Activated T-cell treated with anti-CD3 and anti-CD28 coated beads, Interleukin-2, amount 50 U/mL, for 4 hours (primary cell): ENCODE data around the gene DLST. TPM values are rescaled to one million over a fixed set of nuclear protein-coding genes. Genes with fewer than 3 reads are reported as not detected.

Source experiments
- ATAC-seq, 2 donors: fragments of 200-7000 bp; cut with Tn5 transposase; one replicate each; pipeline ENCODE4 v1.10.0; 2021
- DNase-seq: peaks from one replicate; pipeline ENCODE4 v3.0.0-alpha.2; 2020
- H3K27me3 Mint-ChIP-seq: one replicate; pipeline ENCODE4 v1.8.0; 2021; ENCODE audit warnings: low read depth, mixed read lengths
- H3K36me3 Mint-ChIP-seq: one replicate; pipeline ENCODE4 v1.8.0; 2022; ENCODE audit warnings: mixed read lengths; ENCODE audit not compliant: insufficient read depth
- H3K4me1 Mint-ChIP-seq: one replicate; pipeline ENCODE4 v1.8.0; 2021; ENCODE audit warnings: low read depth, mixed read lengths
- H3K4me3 Mint-ChIP-seq: one replicate; pipeline ENCODE4 v1.8.0; 2021; ENCODE audit warnings: mild to moderate bottlenecking, moderate library complexity, mixed read lengths
- H3K9me3 Mint-ChIP-seq: one replicate; pipeline ENCODE4 v1.8.0; 2021; ENCODE audit warnings: mixed read lengths
- total RNA-seq, 3 donors: library from RNA; stranded (reverse); gene quantifications; one replicate each; pipeline ENCODE4 v1.2.1, GENCODE V29; 2021

The DLST gene
- total RNA-seq, 3 donors from 2014 or later: 104 to 107 (median 106) TPM

DNA sequence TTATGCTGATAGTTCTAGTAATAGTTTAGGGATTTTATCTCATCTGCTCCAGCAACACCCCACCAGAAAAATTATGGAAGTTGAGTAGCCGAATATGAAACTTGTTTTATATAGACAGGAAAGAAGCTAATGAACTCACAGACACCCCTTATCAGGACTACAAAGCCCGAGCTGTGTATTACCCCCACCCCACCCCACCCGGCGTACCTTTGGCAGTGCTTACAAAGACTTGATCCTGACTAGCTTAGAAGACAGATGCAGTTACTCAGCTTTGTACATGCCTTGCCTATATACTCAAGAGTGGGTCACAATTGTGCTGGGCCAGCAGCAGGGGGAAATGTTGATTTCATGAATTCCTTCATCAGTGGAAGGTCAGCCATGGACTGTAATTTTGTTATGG lies 28.1 kb upstream of the DLST start:
- no peak for DNase-seq
- Mint-ChIP-seq H3K9me3 (no peaks in the 10 kb centered on the region), H3K4me3 (no peak overlapping the region), H3K4me1 (peaks cover 22% of the 10 kb centered on the region), H3K36me3 (peaks cover 2% of the 10 kb centered on the region), H3K27me3 (no peaks in the 10 kb centered on the region)
- ATAC-seq: no peak

DNA sequence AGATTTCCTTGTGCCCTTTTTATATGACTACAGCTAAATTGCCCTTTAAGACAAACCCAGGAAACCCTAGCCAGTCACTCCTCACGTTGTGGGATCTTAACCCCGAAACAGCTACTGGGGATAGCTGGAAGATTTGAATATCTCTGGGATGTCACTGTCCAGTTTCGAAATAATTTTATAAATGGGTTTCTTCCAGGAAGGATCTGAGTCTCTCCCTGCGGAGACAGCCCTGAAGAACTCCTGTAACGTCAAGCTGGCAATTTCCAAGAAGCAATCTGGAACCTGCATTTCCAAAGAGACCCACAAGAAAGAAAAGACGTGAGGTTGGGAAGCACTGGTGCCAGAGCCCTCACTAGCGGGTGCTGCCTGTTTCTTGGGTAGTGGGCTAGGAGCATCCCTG lies 26.7 kb upstream of the DLST start:
- Mint-ChIP-seq H3K4me3 (no peak overlapping the region), H3K27me3 (no peaks in the 10 kb centered on the region), H3K4me1 (peaks cover 20% of the 10 kb centered on the region), H3K9me3 (no peaks in the 10 kb centered on the region), H3K36me3 (peaks cover 2% of the 10 kb centered on the region)
- DNase-seq (no peak), ATAC-seq (no peak)

DNA sequence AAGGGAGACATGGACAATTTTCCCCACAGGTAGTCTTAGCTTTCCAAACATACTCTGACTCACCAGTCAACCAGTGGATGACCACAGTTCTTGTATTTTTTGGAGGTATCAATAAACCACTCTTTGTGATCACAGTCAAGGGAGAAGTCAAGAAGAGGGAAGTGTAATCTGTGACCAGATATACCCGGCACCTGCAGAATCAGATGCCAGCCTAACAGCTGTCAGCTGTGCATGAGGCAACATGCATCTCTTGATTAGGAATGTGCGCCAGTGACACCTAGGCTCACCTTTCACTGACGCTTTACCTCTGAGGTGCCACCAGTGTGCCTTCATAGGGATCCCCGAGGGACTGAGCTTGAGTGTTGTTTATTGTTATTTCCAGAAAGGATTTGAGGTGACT lies 25.8 kb upstream of the DLST start:
- H3K27me3 Mint-ChIP-seq: no peaks in the 10 kb centered on the region
- ATAC-seq: no peak
- DNase-seq: no peak
- peaks cover 20% of the 10 kb centered on the region for H3K4me1 Mint-ChIP-seq
- peaks cover 2% of the 10 kb centered on the region for H3K36me3 Mint-ChIP-seq
- no peaks in the 10 kb centered on the region for H3K9me3 Mint-ChIP-seq
- no peak overlapping the region for H3K4me3 Mint-ChIP-seq

DNA sequence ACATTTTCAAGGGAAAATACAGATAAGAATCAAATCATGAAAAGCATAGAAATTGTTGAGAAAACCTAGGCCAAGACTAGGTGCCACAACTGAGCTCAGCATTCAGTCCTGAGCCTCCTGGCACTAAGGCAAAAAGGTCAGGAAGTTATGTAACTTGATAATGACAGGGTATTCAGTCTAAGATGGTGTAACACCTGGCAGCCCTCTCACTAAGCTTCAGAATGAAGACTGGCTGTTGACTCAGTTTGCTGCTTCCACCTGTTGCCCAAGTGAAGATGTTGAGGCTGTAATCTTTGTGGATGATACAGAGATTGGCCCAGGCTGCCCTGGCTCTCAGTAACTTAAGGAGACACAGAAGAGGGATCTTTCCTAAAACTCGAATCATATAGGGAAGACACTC lies 25.4 kb upstream of the DLST start:
- Mint-ChIP-seq H3K4me3 (no peak overlapping the region), H3K27me3 (no peaks in the 10 kb centered on the region), H3K9me3 (no peaks in the 10 kb centered on the region), H3K4me1 (peaks cover 20% of the 10 kb centered on the region), H3K36me3 (peaks cover 2% of the 10 kb centered on the region)
- no peak for DNase-seq
- ATAC-seq: no peak

DNA sequence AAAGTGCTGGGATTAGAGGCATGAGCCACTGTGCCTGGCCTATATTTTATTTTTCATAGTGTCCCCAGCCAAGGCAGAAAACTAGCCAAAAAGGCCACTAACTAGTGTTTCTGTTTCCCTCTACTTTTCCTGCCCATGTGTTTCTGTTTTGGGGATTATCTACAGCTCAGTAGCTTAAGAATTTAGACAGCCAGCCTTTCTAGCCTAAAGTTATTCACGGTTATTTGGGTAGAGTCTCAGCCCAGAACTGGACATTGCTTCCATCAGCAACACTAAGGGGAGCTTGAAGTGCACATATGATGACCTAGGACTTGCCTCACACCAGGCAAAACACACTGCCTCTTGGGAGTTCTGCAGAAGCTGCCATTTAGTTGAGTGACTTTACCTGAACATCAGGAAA lies 23.7 kb upstream of the DLST start:
- no peak for ATAC-seq
- Mint-ChIP-seq H3K4me1 (peaks cover 15% of the 10 kb centered on the region), H3K9me3 (no peaks in the 10 kb centered on the region), H3K27me3 (no peaks in the 10 kb centered on the region), H3K4me3 (no peak overlapping the region), H3K36me3 (peaks cover 2% of the 10 kb centered on the region)
- DNase-seq: no peak

DNA sequence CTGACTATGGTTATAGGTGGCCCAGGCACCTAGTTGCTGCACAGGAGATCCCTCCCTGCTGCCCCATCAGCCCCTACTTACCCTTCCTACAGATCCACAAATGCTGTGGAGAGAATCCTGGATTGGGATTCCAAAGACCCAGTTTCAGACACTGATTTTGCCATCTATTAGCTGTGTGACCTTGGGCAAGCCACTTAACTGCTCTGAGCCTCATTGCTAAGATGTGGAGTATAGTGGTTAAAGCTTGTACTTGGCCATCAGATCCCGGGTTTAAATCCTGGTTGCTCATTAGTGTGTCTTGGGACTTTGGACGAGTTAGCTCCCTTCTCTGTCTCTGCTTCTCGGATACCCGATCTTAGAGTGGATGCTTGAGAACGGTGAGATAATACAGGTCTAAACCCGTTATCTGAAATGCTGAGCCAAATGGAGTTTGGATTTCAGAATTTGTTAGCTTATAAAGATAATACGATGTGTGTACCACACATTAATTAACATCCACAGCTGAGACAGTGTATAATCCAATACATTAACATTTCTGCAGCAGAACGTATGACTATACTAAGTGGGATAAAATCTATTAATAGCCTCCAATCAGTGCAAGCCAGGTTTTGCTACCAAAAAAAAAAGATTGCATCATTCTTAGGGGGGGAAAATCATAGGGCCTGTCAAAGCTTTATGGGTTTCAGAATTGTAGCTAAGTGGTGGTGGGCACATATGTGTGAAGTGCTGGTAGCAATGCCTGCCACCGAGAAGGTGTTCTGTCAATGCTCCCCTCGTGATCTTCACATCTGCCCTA lies 21.8 kb upstream of the DLST start:
- DNase-seq (no peak), ATAC-seq (no peak)
- Mint-ChIP-seq H3K4me1 (peaks cover 3% of the 10 kb centered on the region), H3K27me3 (no peaks in the 10 kb centered on the region), H3K36me3 (peaks cover 2% of the 10 kb centered on the region), H3K4me3 (no peak overlapping the region), H3K9me3 (no peaks in the 10 kb centered on the region)

DNA sequence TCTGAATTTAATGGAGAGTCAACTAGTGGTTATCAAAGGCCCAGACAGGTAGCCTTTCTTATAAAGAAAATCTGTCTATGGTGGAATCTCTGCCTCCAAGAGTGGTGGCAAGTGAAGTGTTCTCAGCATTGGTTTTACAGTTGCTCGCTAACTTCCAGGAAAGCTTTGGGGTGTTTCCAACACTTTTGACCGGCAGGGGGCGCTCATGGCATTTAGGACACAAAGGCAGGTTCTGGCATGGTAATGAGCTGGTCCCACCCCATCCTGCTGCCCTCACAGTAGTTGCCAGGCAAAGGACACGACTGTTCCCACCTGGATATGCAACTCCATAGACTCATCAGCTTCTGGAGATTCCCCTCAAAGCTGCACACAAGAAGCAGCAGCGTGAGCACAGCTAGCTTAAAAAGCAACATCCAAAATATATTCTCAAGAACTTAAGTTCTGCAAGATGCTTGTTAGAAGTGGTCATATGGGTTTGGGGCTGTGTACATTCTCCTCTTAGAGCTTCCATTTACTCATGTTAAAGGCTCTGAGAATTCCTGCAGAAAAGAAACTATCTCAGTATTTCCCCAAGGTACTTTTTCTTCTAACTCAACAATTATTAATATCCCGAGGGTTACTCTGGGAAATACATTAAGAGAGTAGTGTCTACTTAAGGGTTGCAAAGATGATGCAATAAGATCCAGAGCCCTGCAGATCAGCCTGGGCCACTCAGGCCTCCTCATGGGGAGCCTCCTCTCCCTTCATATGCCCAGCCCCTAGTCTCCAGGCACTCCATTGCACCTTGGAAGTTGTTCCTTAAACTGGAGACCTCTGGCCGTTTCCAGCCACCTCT lies 20.6 kb upstream of the DLST start:
- ATAC-seq (peak; percentile 89 to 95), DNase-seq (peak; percentile 94)
- no peaks in the 10 kb centered on the region for H3K9me3 Mint-ChIP-seq
- H3K36me3 Mint-ChIP-seq: peaks cover 2% of the 10 kb centered on the region
- no peaks in the 10 kb centered on the region for H3K27me3 Mint-ChIP-seq
- no peak overlapping the region for H3K4me3 Mint-ChIP-seq
- H3K4me1 Mint-ChIP-seq: peaks cover 4% of the 10 kb centered on the region

DNA sequence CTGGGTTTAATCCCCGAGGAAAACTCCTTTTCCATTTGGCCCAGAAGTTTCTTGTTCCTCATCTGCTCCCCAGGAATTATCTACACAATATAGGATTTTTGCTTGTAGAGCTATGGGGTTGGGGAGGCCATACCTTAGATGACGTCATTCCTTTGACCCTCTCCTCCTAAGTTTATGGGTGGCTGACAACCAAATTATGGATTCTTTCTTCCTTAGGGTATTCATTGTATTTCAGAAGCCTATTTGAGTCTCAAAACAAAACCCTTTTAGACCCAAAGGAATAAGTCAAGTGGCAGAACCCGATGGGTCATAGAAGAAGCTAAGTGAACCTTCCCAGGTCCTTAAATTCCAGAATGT lies 20.0 kb upstream of the DLST start:
- Mint-ChIP-seq H3K4me1 (peaks cover 7% of the 10 kb centered on the region), H3K27me3 (no peaks in the 10 kb centered on the region), H3K36me3 (peaks cover under 1% of the 10 kb centered on the region), H3K9me3 (no peaks in the 10 kb centered on the region), H3K4me3 (no peak overlapping the region)
- DNase-seq (no peak), ATAC-seq (no peak)

DNA sequence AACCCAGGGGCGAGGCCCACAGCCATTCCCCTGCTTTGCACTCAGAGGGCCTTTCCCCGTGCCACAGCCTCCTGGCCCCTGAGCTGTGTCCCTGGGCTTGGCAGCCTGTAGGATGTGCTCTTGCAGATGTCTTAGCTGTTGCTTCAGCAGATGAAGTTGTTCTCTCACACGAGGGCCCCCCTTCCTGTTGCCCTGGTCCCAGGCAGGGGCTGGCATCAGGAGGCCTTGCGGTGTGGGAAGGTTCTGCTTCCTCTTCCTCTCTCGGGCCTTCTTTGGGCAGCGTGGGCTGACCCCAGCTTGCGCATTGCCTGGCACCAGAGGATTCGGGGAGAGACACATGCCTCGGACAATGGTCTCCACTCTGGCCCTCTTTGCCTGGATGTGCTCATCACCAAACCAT lies 18.4 kb upstream of the DLST start:
- ATAC-seq: no peak
- peaks cover 21% of the 10 kb centered on the region for H3K4me1 Mint-ChIP-seq
- no peaks in the 10 kb centered on the region for H3K36me3 Mint-ChIP-seq

DNA sequence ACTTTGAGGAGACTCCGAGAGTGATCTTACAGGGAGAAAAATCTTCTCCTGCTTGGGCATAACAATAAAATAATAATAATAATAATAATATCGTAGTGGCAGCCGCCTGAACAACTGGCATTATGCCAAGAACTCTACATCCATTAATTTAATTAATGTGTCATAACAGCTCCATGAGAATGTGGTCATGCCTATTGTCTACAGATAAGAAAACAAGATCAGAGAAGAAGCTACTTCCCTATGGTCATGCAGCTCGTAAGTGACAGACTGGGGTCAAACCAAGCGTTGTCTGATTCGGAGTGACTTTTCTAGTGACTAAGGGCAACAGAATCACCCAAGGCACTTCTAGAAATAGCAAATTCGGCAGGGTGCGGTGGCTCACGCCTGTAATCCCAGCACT lies 17.5 kb upstream of the DLST start:
- H3K36me3 Mint-ChIP-seq: no peaks in the 10 kb centered on the region
- ATAC-seq: no peak
- H3K4me3 Mint-ChIP-seq: no peak overlapping the region
- peaks cover 21% of the 10 kb centered on the region for H3K4me1 Mint-ChIP-seq
- no peak for DNase-seq
- H3K9me3 Mint-ChIP-seq: no peaks in the 10 kb centered on the region
- H3K27me3 Mint-ChIP-seq: no peaks in the 10 kb centered on the region

More for the DNA sequence above, 18.4 kb upstream of the DLST start:
- Mint-ChIP-seq H3K27me3 (no peaks in the 10 kb centered on the region), H3K9me3 (no peaks in the 10 kb centered on the region), H3K4me3 (no peak overlapping the region)
- no peak for DNase-seq

DNA sequence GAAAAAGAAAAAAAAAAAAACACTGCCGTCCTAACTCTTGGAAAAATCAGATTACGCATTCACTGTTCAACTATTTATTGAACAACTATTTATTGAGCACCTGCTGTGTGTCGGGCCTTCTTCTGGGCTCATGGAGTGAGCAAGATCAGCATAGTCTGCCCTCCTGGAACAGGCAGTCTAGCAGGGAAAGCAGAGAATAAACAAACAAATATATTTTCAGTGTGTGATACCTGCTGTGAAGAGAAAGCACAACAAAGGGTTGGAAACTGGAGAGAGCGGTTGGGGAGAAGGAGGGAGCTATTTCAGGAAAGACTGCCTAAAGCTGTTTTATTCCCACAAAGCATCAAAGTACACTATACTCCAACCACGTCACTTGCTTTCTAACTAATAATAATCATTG lies 16.6 kb upstream of the DLST start:
- Mint-ChIP-seq H3K36me3 (no peaks in the 10 kb centered on the region), H3K9me3 (no peaks in the 10 kb centered on the region), H3K4me3 (no peak overlapping the region), H3K27me3 (no peaks in the 10 kb centered on the region), H3K4me1 (peaks cover 21% of the 10 kb centered on the region)
- DNase-seq (no peak), ATAC-seq (no peak)

DNA sequence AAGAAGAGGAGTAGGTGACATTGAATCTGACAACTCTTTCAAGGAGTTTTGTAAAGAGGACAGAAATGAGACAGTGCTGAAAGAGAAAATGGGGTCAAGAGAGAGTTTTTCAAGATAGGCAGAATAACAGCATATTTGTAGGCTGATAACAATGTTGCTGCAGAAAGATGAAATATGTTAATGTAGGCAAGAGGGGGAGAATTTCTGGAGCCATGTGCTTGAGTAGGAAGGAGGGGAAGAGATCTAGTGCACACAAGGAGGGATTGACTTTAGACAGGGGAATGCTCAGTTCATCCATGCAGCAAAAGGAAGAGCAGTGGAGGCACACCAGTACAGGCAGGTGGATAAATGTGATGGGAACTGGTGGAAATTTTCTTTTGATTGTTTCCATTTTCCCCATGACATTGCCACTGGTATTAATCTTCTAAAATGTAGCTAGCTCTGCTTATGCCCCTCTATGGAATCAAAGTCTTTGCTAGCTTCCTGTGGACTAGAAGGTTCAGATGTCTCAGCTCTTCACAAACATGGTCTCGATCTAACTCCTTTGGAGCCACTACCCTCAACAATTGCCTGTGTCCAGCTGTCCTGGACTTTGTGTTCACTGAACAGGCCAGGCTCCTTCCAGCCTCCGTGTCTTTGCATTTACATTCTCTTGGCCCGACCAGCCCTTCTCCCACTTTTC lies 14.9 kb upstream of the DLST start:
- ATAC-seq (no peak), DNase-seq (no peak)
- H3K4me1 Mint-ChIP-seq: peaks cover 21% of the 10 kb centered on the region
- H3K36me3 Mint-ChIP-seq: no peaks in the 10 kb centered on the region
- no peaks in the 10 kb centered on the region for H3K27me3 Mint-ChIP-seq
- H3K4me3 Mint-ChIP-seq: peak overlapping the region; percentile 7
- no peaks in the 10 kb centered on the region for H3K9me3 Mint-ChIP-seq

DNA sequence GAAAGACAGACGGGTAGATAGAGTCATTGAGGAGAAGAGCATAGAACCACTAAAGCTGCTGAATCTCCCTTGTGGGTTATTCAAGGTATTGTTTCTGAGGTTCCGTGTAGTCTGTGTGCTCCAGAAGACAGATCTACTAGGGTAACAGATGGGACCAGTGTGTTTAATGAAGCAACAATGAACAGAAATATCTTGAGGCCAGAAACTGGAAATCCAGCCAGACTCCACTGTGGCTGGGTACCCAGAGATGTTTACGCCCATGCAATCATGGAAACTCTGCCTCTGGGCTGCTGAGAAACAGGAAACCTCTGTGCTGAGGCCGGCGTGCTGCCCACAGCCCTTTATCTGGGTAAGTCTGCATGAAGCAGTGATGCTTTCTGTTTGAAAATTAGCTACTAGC lies 14.0 kb upstream of the DLST start:
- DNase-seq (peak; percentile 25), ATAC-seq (peak; percentile 89 to 91)
- Mint-ChIP-seq H3K4me3 (no peak overlapping the region), H3K36me3 (no peaks in the 10 kb centered on the region), H3K4me1 (peaks cover 21% of the 10 kb centered on the region), H3K9me3 (no peaks in the 10 kb centered on the region), H3K27me3 (no peaks in the 10 kb centered on the region)

DNA sequence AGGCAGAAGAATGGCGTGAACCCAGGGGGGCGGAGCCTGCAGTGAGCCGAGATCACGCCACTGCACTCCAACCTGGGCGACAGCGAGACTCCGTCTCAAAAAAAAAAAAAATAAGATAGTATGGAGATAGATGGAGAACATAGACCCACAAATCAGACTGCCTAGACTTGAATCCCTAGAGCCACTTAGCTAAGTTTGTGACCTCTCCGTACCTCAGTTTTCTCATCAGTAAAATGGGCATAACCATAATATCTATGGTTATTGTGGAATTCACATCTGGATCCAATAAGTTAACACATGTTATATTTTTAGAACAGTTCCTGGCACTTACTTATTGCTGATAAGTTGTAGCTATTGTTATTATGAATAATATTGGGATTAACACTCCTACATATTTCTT lies 13.0 kb upstream of the DLST start:
- Mint-ChIP-seq H3K4me3 (no peak overlapping the region), H3K27me3 (no peaks in the 10 kb centered on the region), H3K4me1 (peaks cover 21% of the 10 kb centered on the region), H3K9me3 (no peaks in the 10 kb centered on the region), H3K36me3 (no peaks in the 10 kb centered on the region)
- DNase-seq (no peak), ATAC-seq (no peak)
